HFFc6 (cell line): Measurements from ENCODE around the gene AGPAT4. TPM values are rescaled to one million over a fixed set of nuclear protein-coding genes. Genes with fewer than 3 reads are reported as not detected.

Source experiments
- DNase-seq: peaks from one replicate; pipeline ENCODE4 v3.0.0-alpha.2; 2018
- H3K27ac Mint-ChIP-seq: 2 replicates; pipeline ENCODE4 v1.8.0; 2020; ENCODE audit warnings: mild to moderate bottlenecking, mixed read lengths
- H3K27me3 Mint-ChIP-seq: 2 replicates; pipeline ENCODE4 v1.8.0; 2021; ENCODE audit warnings: mild to moderate bottlenecking, moderate library complexity, mixed read lengths; ENCODE audit not compliant: insufficient read depth
- H3K36me3 Mint-ChIP-seq: 2 replicates; pipeline ENCODE4 v1.8.0; 2021; ENCODE audit warnings: low read depth, mixed read lengths
- H3K4me1 Mint-ChIP-seq: 2 replicates; pipeline ENCODE4 v1.8.0; 2020; ENCODE audit warnings: low read depth, mixed read lengths
- H3K4me3 Mint-ChIP-seq: 2 replicates; pipeline ENCODE4 v1.8.0; 2020; ENCODE audit warnings: mild to moderate bottlenecking, moderate library complexity, mixed read lengths
- H3K9me3 Mint-ChIP-seq: 2 replicates; pipeline ENCODE4 v1.8.0; 2020; ENCODE audit warnings: mild to moderate bottlenecking, mixed read lengths
- total RNA-seq, 6 experiments: library from RNA; stranded (reverse); fragmentation: NEBNext Ultra II Directional; extraction: Animal tissue kit (Norgen Biotek cat#: 25700); gene quantifications; 2 replicates in 1 of 6; 3 replicates in 5 of 6; pipeline ENCODE4 v1.2.3, GENCODE V29; 2021
- TF ChIP-seq, protein P1 (sequence below): fragments of 200-600 bp; sonication (generic); IDR thresholded peaks from 2 replicates; pipeline ENCODE4 v1.5.0; 2021; ENCODE audit warnings: antibody characterized with exemption, mild to moderate bottlenecking

The AGPAT4 gene
- total RNA-seq, 6 experiments from 2014 or later = 2.3 to 4.0 (median 2.7) TPM

- Mint-ChIP-seq H3K36me3 (peaks cover 9% of the 10 kb centered on the region), H3K9me3 (no peaks in the 10 kb centered on the region), H3K4me3 (no peak overlapping the region), H3K27ac (no peak overlapping the region), H3K27me3 (no peaks in the 10 kb centered on the region; the same call in none of the 2 replicates), H3K4me1 (peaks cover 21% of the 10 kb centered on the region)
- TF ChIP-seq, protein P1, sequence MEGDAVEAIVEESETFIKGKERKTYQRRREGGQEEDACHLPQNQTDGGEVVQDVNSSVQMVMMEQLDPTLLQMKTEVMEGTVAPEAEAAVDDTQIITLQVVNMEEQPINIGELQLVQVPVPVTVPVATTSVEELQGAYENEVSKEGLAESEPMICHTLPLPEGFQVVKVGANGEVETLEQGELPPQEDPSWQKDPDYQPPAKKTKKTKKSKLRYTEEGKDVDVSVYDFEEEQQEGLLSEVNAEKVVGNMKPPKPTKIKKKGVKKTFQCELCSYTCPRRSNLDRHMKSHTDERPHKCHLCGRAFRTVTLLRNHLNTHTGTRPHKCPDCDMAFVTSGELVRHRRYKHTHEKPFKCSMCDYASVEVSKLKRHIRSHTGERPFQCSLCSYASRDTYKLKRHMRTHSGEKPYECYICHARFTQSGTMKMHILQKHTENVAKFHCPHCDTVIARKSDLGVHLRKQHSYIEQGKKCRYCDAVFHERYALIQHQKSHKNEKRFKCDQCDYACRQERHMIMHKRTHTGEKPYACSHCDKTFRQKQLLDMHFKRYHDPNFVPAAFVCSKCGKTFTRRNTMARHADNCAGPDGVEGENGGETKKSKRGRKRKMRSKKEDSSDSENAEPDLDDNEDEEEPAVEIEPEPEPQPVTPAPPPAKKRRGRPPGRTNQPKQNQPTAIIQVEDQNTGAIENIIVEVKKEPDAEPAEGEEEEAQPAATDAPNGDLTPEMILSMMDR = no peak
- no peak for DNase-seq
Observed at GRCh38 chr6:161238500-161238899, 35.4 kb downstream of the AGPAT4 start.

- TF ChIP-seq, protein P1 = no peak
- Mint-ChIP-seq H3K27me3 (no peaks in the 10 kb centered on the region; the same call in none of the 2 replicates), H3K4me1 (peaks cover 25% of the 10 kb centered on the region), H3K36me3 (peaks cover 9% of the 10 kb centered on the region), H3K4me3 (no peak overlapping the region), H3K27ac (no peak overlapping the region), H3K9me3 (no peaks in the 10 kb centered on the region)
- no peak for DNase-seq
Observed at GRCh38 chr6:161238081-161238480, 35.8 kb downstream of the AGPAT4 start.

DNA sequence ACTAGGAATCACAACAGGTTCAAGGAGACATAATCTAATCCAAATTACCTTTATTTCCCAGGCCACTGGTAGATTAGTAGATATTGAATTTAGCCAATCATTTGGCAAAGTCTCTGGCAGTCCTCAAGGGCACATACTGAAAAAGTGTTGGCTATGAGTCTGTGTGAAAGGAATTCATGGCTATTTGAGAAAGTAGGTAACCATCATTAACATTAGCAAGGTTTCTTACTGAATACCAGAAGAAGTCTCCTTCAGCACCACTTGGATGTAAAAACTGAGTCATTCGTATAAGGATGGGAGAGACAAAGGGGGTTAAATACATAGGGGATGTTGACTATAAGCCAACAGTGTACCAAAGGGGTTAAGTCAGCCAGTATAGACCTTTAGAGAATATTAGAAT is 36.7 kb downstream of the AGPAT4 start:
- peaks cover 28% of the 10 kb centered on the region for H3K4me1 Mint-ChIP-seq
- H3K27me3 Mint-ChIP-seq = no peaks in the 10 kb centered on the region; the same call in none of the 2 replicates
- no peaks in the 10 kb centered on the region for H3K9me3 Mint-ChIP-seq
- DNase-seq = no peak
- H3K4me3 Mint-ChIP-seq = no peak overlapping the region
- no peak overlapping the region for H3K27ac Mint-ChIP-seq
- H3K36me3 Mint-ChIP-seq = peaks cover 9% of the 10 kb centered on the region
- TF ChIP-seq, protein P1 = no peak

GRCh38 chr6:161235776-161236633 is 37.9 kb downstream of the AGPAT4 start:
- DNase-seq = no peak
- no peaks in the 10 kb centered on the region for H3K9me3 Mint-ChIP-seq
- no peak overlapping the region for H3K27ac Mint-ChIP-seq
- H3K4me1 Mint-ChIP-seq = peaks cover 28% of the 10 kb centered on the region
- TF ChIP-seq, protein P1 = no peak
- H3K36me3 Mint-ChIP-seq = peaks cover 9% of the 10 kb centered on the region
- H3K27me3 Mint-ChIP-seq = no peaks in the 10 kb centered on the region; the same call in none of the 2 replicates
- H3K4me3 Mint-ChIP-seq = no peak overlapping the region

- Mint-ChIP-seq H3K27me3 (no peaks in the 10 kb centered on the region; the same call in 1 of the 2 replicates), H3K36me3 (peaks cover 9% of the 10 kb centered on the region), H3K4me3 (peak overlapping the region; percentile 47), H3K9me3 (no peaks in the 10 kb centered on the region), H3K4me1 (peaks cover 39% of the 10 kb centered on the region), H3K27ac (peak overlapping the region; percentile 83)
- TF ChIP-seq, protein P1 = no peak
- DNase-seq = peak; percentile 91
Observed at GRCh38 chr6:161233986-161234661, 39.7 kb downstream of the AGPAT4 start.
